ENCODE data around the gene DHX36. TPM values are rescaled to one million over a fixed set of nuclear protein-coding genes. Genes with fewer than 3 reads are reported as not detected.

The DHX36 gene
- total RNA-seq, 3 donors from 2014 or later: 46.1 to 122 (median 88.8) TPM

- H3K36me3 ChIP-seq: peaks cover 4% of the 10 kb centered on the region
- H3K27ac ChIP-seq: no peak overlapping the region
- intact Hi-C loops (cut with DNase I; ENCODE audit: low total_unique reads): no loop called here
- DNase-seq (ENCODE audit: low spot score in 2 of 2): no peak
- TF ChIP-seq POLR2AphosphoS5 (IDR thresholded peaks at IDR 0.05) (no peak), CTCF (IDR thresholded peaks at IDR 0.05) (no peak), POLR2A (IDR thresholded peaks at IDR 0.05) (no peak)
- no peaks in the 10 kb centered on the region for H3K27me3 ChIP-seq
- no peaks in the 10 kb centered on the region for H3K4me1 ChIP-seq
- no peak overlapping the region for H3K4me3 ChIP-seq
- H3K9me3 ChIP-seq: no peaks in the 10 kb centered on the region
Measured at GRCh38 chr3:154275292-154275691, 49.0 kb downstream of the DHX36 start.

DNA sequence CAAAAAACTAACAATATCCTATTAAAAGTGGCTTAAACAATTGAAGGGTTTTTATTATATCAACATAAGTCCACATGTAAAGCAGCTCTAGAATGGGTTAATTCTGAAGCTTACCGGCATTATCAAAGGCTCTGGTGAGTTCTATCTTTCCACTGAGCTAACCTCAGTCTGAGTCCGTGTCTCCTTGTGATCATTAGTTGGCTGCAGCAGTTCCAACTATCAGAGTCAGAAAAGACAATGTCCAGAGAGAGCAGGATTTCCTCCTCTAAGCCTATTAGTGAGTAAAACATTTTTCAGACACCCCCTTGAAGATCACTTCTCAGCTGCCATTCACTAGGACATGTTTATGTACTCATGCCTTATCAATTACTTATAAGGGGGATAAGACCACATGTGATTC lies 49.9 kb downstream of the DHX36 start:
- Histone ChIP-seq H3K9me3 (no peaks in the 10 kb centered on the region), H3K27me3 (no peaks in the 10 kb centered on the region), H3K4me3 (no peak overlapping the region), H3K36me3 (peaks cover 4% of the 10 kb centered on the region), H3K4me1 (no peaks in the 10 kb centered on the region), H3K27ac (no peak overlapping the region)
- intact Hi-C loops (cut with DNase I; ENCODE audit: low total_unique reads): no loop called here
- no peak for DNase-seq (ENCODE audit: low spot score in 2 of 2)
- no peak for TF ChIP-seq CTCF (IDR thresholded peaks at IDR 0.05)
- no peak for TF ChIP-seq POLR2A (IDR thresholded peaks at IDR 0.05)
- TF ChIP-seq POLR2AphosphoS5 (IDR thresholded peaks at IDR 0.05): no peak

GRCh38 chr3:154273381-154273780 lies 50.9 kb downstream of the DHX36 start:
- Histone ChIP-seq H3K9me3 (no peaks in the 10 kb centered on the region), H3K4me1 (no peaks in the 10 kb centered on the region), H3K4me3 (no peak overlapping the region), H3K36me3 (no peaks in the 10 kb centered on the region), H3K27ac (no peak overlapping the region), H3K27me3 (no peaks in the 10 kb centered on the region)
- DNase-seq (ENCODE audit: low spot score in 2 of 2): no peak
- TF ChIP-seq CTCF (IDR thresholded peaks at IDR 0.05) (no peak), POLR2AphosphoS5 (IDR thresholded peaks at IDR 0.05) (no peak), POLR2A (IDR thresholded peaks at IDR 0.05) (no peak)
- intact Hi-C loops (cut with DNase I; ENCODE audit: low total_unique reads): no loop called here

GRCh38 chr3:154254527-154254926 lies 69.8 kb downstream of the DHX36 start:
- intact Hi-C loops (cut with DNase I; ENCODE audit: low total_unique reads): no loop called here
- Histone ChIP-seq H3K27ac (no peak overlapping the region), H3K36me3 (no peaks in the 10 kb centered on the region), H3K4me1 (no peaks in the 10 kb centered on the region), H3K4me3 (no peak overlapping the region), H3K9me3 (no peaks in the 10 kb centered on the region), H3K27me3 (no peaks in the 10 kb centered on the region)
- TF ChIP-seq POLR2A (IDR thresholded peaks at IDR 0.05) (no peak), CTCF (IDR thresholded peaks at IDR 0.05) (no peak), POLR2AphosphoS5 (IDR thresholded peaks at IDR 0.05) (no peak)
- no peak for DNase-seq (ENCODE audit: low spot score in 2 of 2)

GRCh38 chr3:154252759-154253638 lies 71.3 kb downstream of the DHX36 start:
- DNase-seq (ENCODE audit: low spot score in 2 of 2): peak; percentile 82 to 92
- no peaks in the 10 kb centered on the region for H3K4me1 ChIP-seq
- no peaks in the 10 kb centered on the region for H3K36me3 ChIP-seq
- H3K9me3 ChIP-seq: no peaks in the 10 kb centered on the region
- no peak overlapping the region for H3K27ac ChIP-seq
- intact Hi-C loops (cut with DNase I; ENCODE audit: low total_unique reads): no loop called here
- H3K27me3 ChIP-seq: no peaks in the 10 kb centered on the region
- H3K4me3 ChIP-seq: peak overlapping the region in 1 of 3 donors; percentile 42
- TF ChIP-seq POLR2A (IDR thresholded peaks at IDR 0.05) (no peak), CTCF (IDR thresholded peaks at IDR 0.05) (peak; percentile 80 to 96 (median 93)), POLR2AphosphoS5 (IDR thresholded peaks at IDR 0.05) (peak in 1 of 3 donors; percentile 54)

Measured in breast epithelium (tissue), 4 donors.